ENCODE measurements around the gene GALT. TPM values are rescaled to one million over a fixed set of nuclear protein-coding genes. Genes with fewer than 3 reads are reported as not detected.

Gene GALT
- total RNA-seq, 1 experiment from 2014 or later = 45.4 TPM

GRCh38 chr9:34630402-34631154, 15.9 kb upstream of the GALT start:
- peaks cover 4% of the 10 kb centered on the region; the same call in 1 of the 2 replicates for H3K79me2 ChIP-seq (ENCODE audit: low read length)
- H4K20me1 ChIP-seq (ENCODE audit: insufficient read depth, low read depth, low read length) = peaks cover 13% of the 10 kb centered on the region
- no peak overlapping the region for H2AFZ ChIP-seq (ENCODE audit: low read length)
- peaks cover 12% of the 10 kb centered on the region for H3K4me1 ChIP-seq (ENCODE audit: low read length)
- no peaks in the 10 kb centered on the region for H3K9me3 ChIP-seq (ENCODE audit: low read length)
- H3K9ac ChIP-seq (ENCODE audit: low read length) = no peak overlapping the region
- no peaks in the 10 kb centered on the region for H3K9me2 ChIP-seq (replicated peaks; ENCODE audit: insufficient read depth, low read length)
- H3K27me3 ChIP-seq (ENCODE audit: low read length) = 0 out of 2 replicates have a peak, but pooled peaks cover 4% of the 10 kb centered on the region
- H3K27ac ChIP-seq (ENCODE audit: low read length) = no peak overlapping the region
- peak; percentile 38 for DNase-seq
- H3K36me3 ChIP-seq (ENCODE audit: insufficient read depth, low read length) = peaks cover 6% of the 10 kb centered on the region; the same call in 1 of the 2 replicates
- no peak overlapping the region for H3K4me3 ChIP-seq (ENCODE audit: low read length)
- no peak overlapping the region for H3K4me2 ChIP-seq (ENCODE audit: low read depth, low read length, poor library complexity, severe bottlenecking)

GRCh38 chr9:34633166-34633565, 13.3 kb upstream of the GALT start:
- Histone ChIP-seq H4K20me1 (ENCODE audit: insufficient read depth, low read depth, low read length) (peaks cover 18% of the 10 kb centered on the region), H3K4me1 (ENCODE audit: low read length) (peaks cover 27% of the 10 kb centered on the region)

GRCh38 chr9:34633851-34634550, 12.5 kb upstream of the GALT start:
- DNase-seq = peak; percentile 89
- H3K79me2 ChIP-seq (ENCODE audit: low read length) = peaks cover 22% of the 10 kb centered on the region
- peaks cover 30% of the 10 kb centered on the region for H3K4me1 ChIP-seq (ENCODE audit: low read length)

More at GRCh38 chr9:34633166-34633565, 13.3 kb upstream of the GALT start:
- H3K9ac ChIP-seq (ENCODE audit: low read length) = no peak overlapping the region
- no peak overlapping the region for H3K4me3 ChIP-seq (ENCODE audit: low read length)
- H3K27ac ChIP-seq (ENCODE audit: low read length) = no peak overlapping the region
- peaks cover 10% of the 10 kb centered on the region; the same call in 1 of the 2 replicates for H3K36me3 ChIP-seq (ENCODE audit: insufficient read depth, low read length)
- no peaks in the 10 kb centered on the region for H3K27me3 ChIP-seq (ENCODE audit: low read length)
- no peak for DNase-seq
- H2AFZ ChIP-seq (ENCODE audit: low read length) = no peak overlapping the region
- H3K9me3 ChIP-seq (ENCODE audit: low read length) = no peaks in the 10 kb centered on the region
- peaks cover 22% of the 10 kb centered on the region for H3K79me2 ChIP-seq (ENCODE audit: low read length)
- H3K9me2 ChIP-seq (replicated peaks; ENCODE audit: insufficient read depth, low read length) = no peaks in the 10 kb centered on the region
- H3K4me2 ChIP-seq (ENCODE audit: low read depth, low read length, poor library complexity, severe bottlenecking) = no peak overlapping the region

GRCh38 chr9:34634551-34635248, 11.8 kb upstream of the GALT start:
- DNase-seq = no peak
- Histone ChIP-seq H2AFZ (ENCODE audit: low read length) (no peak overlapping the region), H3K9ac (ENCODE audit: low read length) (no peak overlapping the region), H4K20me1 (ENCODE audit: insufficient read depth, low read depth, low read length) (peaks cover 18% of the 10 kb centered on the region), H3K4me3 (ENCODE audit: low read length) (no peak overlapping the region), H3K36me3 (ENCODE audit: insufficient read depth, low read length) (peaks cover 10% of the 10 kb centered on the region; the same call in 1 of the 2 replicates), H3K4me2 (ENCODE audit: low read depth, low read length, poor library complexity, severe bottlenecking) (no peak overlapping the region), H3K4me1 (ENCODE audit: low read length) (peaks cover 26% of the 10 kb centered on the region), H3K27me3 (ENCODE audit: low read length) (no peaks in the 10 kb centered on the region), H3K79me2 (ENCODE audit: low read length) (peaks cover 22% of the 10 kb centered on the region), H3K9me3 (ENCODE audit: low read length) (no peaks in the 10 kb centered on the region), H3K27ac (ENCODE audit: low read length) (no peak overlapping the region), H3K9me2 (replicated peaks; ENCODE audit: insufficient read depth, low read length) (no peaks in the 10 kb centered on the region)

More at GRCh38 chr9:34633851-34634550, 12.5 kb upstream of the GALT start:
- Histone ChIP-seq H3K4me2 (ENCODE audit: low read depth, low read length, poor library complexity, severe bottlenecking) (no peak overlapping the region), H3K36me3 (ENCODE audit: insufficient read depth, low read length) (peaks cover 10% of the 10 kb centered on the region; the same call in 1 of the 2 replicates), H3K4me3 (ENCODE audit: low read length) (no peak overlapping the region), H3K9me2 (replicated peaks; ENCODE audit: insufficient read depth, low read length) (no peaks in the 10 kb centered on the region), H3K9ac (ENCODE audit: low read length) (no peak overlapping the region), H4K20me1 (ENCODE audit: insufficient read depth, low read depth, low read length) (peaks cover 18% of the 10 kb centered on the region), H3K27me3 (ENCODE audit: low read length) (no peaks in the 10 kb centered on the region), H3K27ac (ENCODE audit: low read length) (no peak overlapping the region), H2AFZ (ENCODE audit: low read length) (no peak overlapping the region), H3K9me3 (ENCODE audit: low read length) (no peaks in the 10 kb centered on the region)

GRCh38 chr9:34635556-34635955, 10.9 kb upstream of the GALT start:
- H3K27ac ChIP-seq (ENCODE audit: low read length) = no peak overlapping the region
- no peak overlapping the region for H2AFZ ChIP-seq (ENCODE audit: low read length)
- peaks cover 26% of the 10 kb centered on the region for H3K4me1 ChIP-seq (ENCODE audit: low read length)
- H3K9me3 ChIP-seq (ENCODE audit: low read length) = no peaks in the 10 kb centered on the region
- peaks cover 10% of the 10 kb centered on the region; the same call in 1 of the 2 replicates for H3K36me3 ChIP-seq (ENCODE audit: insufficient read depth, low read length)
- peak overlapping the region; percentile 88 for H3K4me2 ChIP-seq (ENCODE audit: low read depth, low read length, poor library complexity, severe bottlenecking)
- peak overlapping the region; percentile 88 for H3K9ac ChIP-seq (ENCODE audit: low read length)
- no peak for DNase-seq
- H3K4me3 ChIP-seq (ENCODE audit: low read length) = peak overlapping the region; percentile 94; the same call in 1 of the 2 replicates
- H3K9me2 ChIP-seq (replicated peaks; ENCODE audit: insufficient read depth, low read length) = no peaks in the 10 kb centered on the region
- peaks cover 15% of the 10 kb centered on the region for H4K20me1 ChIP-seq (ENCODE audit: insufficient read depth, low read depth, low read length)
- H3K27me3 ChIP-seq (ENCODE audit: low read length) = no peaks in the 10 kb centered on the region
- H3K79me2 ChIP-seq (ENCODE audit: low read length) = peaks cover 22% of the 10 kb centered on the region

GRCh38 chr9:34636791-34637355, 9.6 kb upstream of the GALT start:
- peaks cover 15% of the 10 kb centered on the region for H4K20me1 ChIP-seq (ENCODE audit: insufficient read depth, low read depth, low read length)
- peak overlapping the region; percentile 34; the same call in 1 of the 2 replicates for H3K27ac ChIP-seq (ENCODE audit: low read length)
- H3K9me3 ChIP-seq (ENCODE audit: low read length) = no peaks in the 10 kb centered on the region
- peak overlapping the region; percentile 88 for H3K9ac ChIP-seq (ENCODE audit: low read length)
- H3K27me3 ChIP-seq (ENCODE audit: low read length) = no peaks in the 10 kb centered on the region
- H3K9me2 ChIP-seq (replicated peaks; ENCODE audit: insufficient read depth, low read length) = no peaks in the 10 kb centered on the region
- peaks cover 26% of the 10 kb centered on the region for H3K4me1 ChIP-seq (ENCODE audit: low read length)
- H3K79me2 ChIP-seq (ENCODE audit: low read length) = peaks cover 22% of the 10 kb centered on the region
- peak; percentile 62 for DNase-seq
- H3K36me3 ChIP-seq (ENCODE audit: insufficient read depth, low read length) = peaks cover 10% of the 10 kb centered on the region; the same call in 1 of the 2 replicates
- no peak overlapping the region for H2AFZ ChIP-seq (ENCODE audit: low read length)
- peak overlapping the region; percentile 94 for H3K4me3 ChIP-seq (ENCODE audit: low read length)
- peak overlapping the region; percentile 88 for H3K4me2 ChIP-seq (ENCODE audit: low read depth, low read length, poor library complexity, severe bottlenecking)

- H3K27ac ChIP-seq (ENCODE audit: low read length) = peak within 1 kb of the TSS; percentile 34; the same call in 1 of the 2 replicates
- H3K79me2 ChIP-seq (ENCODE audit: low read length) = peaks cover 22% of the 10 kb centered on the region
- peak within 1 kb of the TSS; percentile 94 for H3K4me3 ChIP-seq (ENCODE audit: low read length)
- peak within 1 kb of the TSS; percentile 88 for H3K4me2 ChIP-seq (ENCODE audit: low read depth, low read length, poor library complexity, severe bottlenecking)
- peak within 1 kb of the TSS; percentile 88 for H3K9ac ChIP-seq (ENCODE audit: low read length)
- no peaks in the 10 kb centered on the region for H3K27me3 ChIP-seq (ENCODE audit: low read length)
- DNase-seq = peak; percentile 98
- peak within 1 kb of the TSS; percentile 75 for H2AFZ ChIP-seq (ENCODE audit: low read length)
- no peaks in the 10 kb centered on the region for H3K9me2 ChIP-seq (replicated peaks; ENCODE audit: insufficient read depth, low read length)
- peaks cover 10% of the 10 kb centered on the region; the same call in 1 of the 2 replicates for H3K36me3 ChIP-seq (ENCODE audit: insufficient read depth, low read length)
- peaks cover 15% of the 10 kb centered on the region for H4K20me1 ChIP-seq (ENCODE audit: insufficient read depth, low read depth, low read length)
- no peaks in the 10 kb centered on the region for H3K9me3 ChIP-seq (ENCODE audit: low read length)
- H3K4me1 ChIP-seq (ENCODE audit: low read length) = peaks cover 26% of the 10 kb centered on the region
These were observed 8.9 kb upstream of the GALT start, which contains the start of gene SIGMAR1 for GRCh38 chr9:34637356-34638137. TSS of gene SIGMAR1 (minus strand) at chr9:34637787. CDS start at chr9:34637697, 90 bp downstream.
